HepG2 (cell line): ENCODE data around the gene PHF23. TPM values are rescaled to one million over a fixed set of nuclear protein-coding genes. Genes with fewer than 3 reads are reported as not detected.

Experiments used
- AKAP8 ChIP-seq: sonication (generic); formaldehyde crosslinking; IDR thresholded peaks from 2 replicates; pipeline ENCODE4 v1.5.1; 2020; ENCODE audit warnings: mild to moderate bottlenecking, missing genetic modification reagents
- BRD4 ChIP-seq: sonication (generic); formaldehyde crosslinking; IDR thresholded peaks from 2 replicates; pipeline ENCODE4 v1.4.0; 2020; ENCODE audit warnings: missing genetic modification reagents
- GABPA ChIP-seq, 2 experiments: IDR thresholded peaks; 2 replicates each; pipeline ENCODE4 v1.6.1; 2011 to 2016; ENCODE audit warnings: low read depth in 2 of 2, low read length in 1 of 2, missing biosample characterization in 1 of 2, missing genetic modification characterization in 1 of 2
- GPN1 ChIP-seq: sonication (generic); formaldehyde crosslinking; IDR thresholded peaks from 2 replicates; pipeline ENCODE4 v1.5.1; 2020; ENCODE audit warnings: missing genetic modification reagents, borderline replicate concordance
- KDM3A ChIP-seq: IDR thresholded peaks from 2 replicates; pipeline ENCODE4 v1.6.1; 2018; ENCODE audit warnings: low read depth, missing compliant biosample characterization
- MNT ChIP-seq: fragments of 450-650 bp; IDR thresholded peaks from 2 replicates; pipeline ENCODE4 v1.6.1; 2016
- ZBTB40 ChIP-seq, 2 experiments: fragments of 450-650 bp in 1 of 2; sonication (generic) in 1 of 2; formaldehyde crosslinking in 1 of 2; IDR thresholded peaks; 2 replicates each; pipeline versions ENCODE4 v1.6.1 to v1.8.0; 2016 to 2022; ENCODE audit warnings: antibody characterized with exemption in 1 of 2, mild to moderate bottlenecking in 1 of 2, missing genetic modification reagents in 1 of 2
- ZNF513 ChIP-seq: sonication (generic); formaldehyde crosslinking; conservative IDR thresholded peaks from 2 replicates; pipeline ENCODE4 v1.5.0; 2020; ENCODE audit warnings: missing genetic modification reagents
- ZNF670 ChIP-seq: sonication (generic); formaldehyde crosslinking; IDR thresholded peaks from 2 replicates; pipeline ENCODE4 v1.8.0; 2022; ENCODE audit warnings: mild to moderate bottlenecking, missing genetic modification reagents, borderline replicate concordance
- ZNF724P ChIP-seq: sonication (generic); formaldehyde crosslinking; IDR thresholded peaks from 2 replicates; pipeline ENCODE4 v1.8.0; 2022; ENCODE audit warnings: missing genetic modification reagents, borderline replicate concordance
- ZSCAN12 ChIP-seq: sonication (generic); formaldehyde crosslinking; IDR thresholded peaks from 2 replicates; pipeline ENCODE4 v1.9.0; 2021; ENCODE audit warnings: mild to moderate bottlenecking, missing genetic modification reagents
- polyA plus RNA-seq, 8 experiments: library from polyadenylated mRNA; depleted of rRNA in 3 of 8; stranded (reverse) in 7 of 8; unstranded in 1 of 8; fragments of >200 nt; fragmentation: Illumina TruSeq in 4 of 8; extraction: Trizol in 4 of 8; gene quantifications; 2 replicates each; pipeline versions ENCODE4 v1.2.1 to v1.2.3, GENCODE V29; 2011 to 2016; ENCODE audit warnings: low read depth in 4 of 8, missing spikeins in 1 of 8, mixed read lengths in 1 of 8; ENCODE audit not compliant: insufficient read depth in 1 of 8
- total RNA-seq, 5 experiments: library from RNA; depleted of rRNA; stranded (reverse); fragments of >200 nt; fragmentation: Illumina TruSeq; extraction: Trizol; gene quantifications; 2 replicates each; pipeline ENCODE4 v1.2.3, GENCODE V29; 2016; ENCODE audit warnings: low read depth in 1 of 5
- TF ChIP-seq, protein P1 (sequence below): sonication (generic); formaldehyde crosslinking; IDR thresholded peaks from 2 replicates; pipeline ENCODE4 v1.5.1; 2020; ENCODE audit warnings: mild to moderate bottlenecking, missing genetic modification reagents

The PHF23 gene
- total and polyA plus RNA-seq, 2 of the 13 experiments (the other 11 are each of a cell fraction or from before 2014, with no cell fraction given): 27.6 to 33.2 TPM

GRCh38 chr17:7219812-7220592 is 19.3 kb downstream of the PHF23 start, which contains the start of the genes ACADVL and DLG4 (continued):
- TF ChIP-seq, protein P1, sequence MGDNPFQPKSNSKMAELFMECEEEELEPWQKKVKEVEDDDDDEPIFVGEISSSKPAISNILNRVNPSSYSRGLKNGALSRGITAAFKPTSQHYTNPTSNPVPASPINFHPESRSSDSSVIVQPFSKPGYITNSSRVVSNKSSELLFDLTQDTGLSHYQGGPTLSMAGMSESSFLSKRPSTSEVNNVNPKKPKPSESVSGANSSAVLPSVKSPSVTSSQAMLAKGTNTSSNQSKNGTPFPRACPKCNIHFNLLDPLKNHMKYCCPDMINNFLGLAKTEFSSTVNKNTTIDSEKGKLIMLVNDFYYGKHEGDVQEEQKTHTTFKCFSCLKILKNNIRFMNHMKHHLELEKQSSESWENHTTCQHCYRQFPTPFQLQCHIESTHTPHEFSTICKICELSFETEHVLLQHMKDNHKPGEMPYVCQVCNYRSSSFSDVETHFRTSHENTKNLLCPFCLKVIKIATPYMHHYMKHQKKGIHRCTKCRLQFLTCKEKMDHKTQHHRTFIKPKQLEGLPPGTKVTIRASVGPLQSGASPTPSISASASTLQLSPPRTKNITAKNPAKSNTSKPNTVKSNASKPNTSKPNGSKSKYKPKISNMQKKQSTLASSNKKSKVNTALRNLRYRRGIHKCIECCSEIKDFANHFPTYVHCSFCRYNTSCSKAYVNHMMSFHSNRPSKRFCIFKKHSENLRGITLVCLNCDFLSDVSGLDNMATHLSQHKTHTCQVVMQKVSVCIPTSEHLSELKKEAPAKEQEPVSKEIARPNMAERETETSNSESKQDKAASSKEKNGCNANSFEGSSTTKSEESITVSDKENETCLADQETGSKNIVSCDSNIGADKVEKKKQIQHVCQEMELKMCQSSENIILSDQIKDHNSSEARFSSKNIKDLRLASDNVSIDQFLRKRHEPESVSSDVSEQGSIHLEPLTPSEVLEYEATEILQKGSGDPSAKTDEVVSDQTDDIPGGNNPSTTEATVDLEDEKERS (CRISPR knock-in tag): peak; percentile 81; the same call in 1 of the 2 replicates
- no peak for TF ChIP-seq ZSCAN12 (CRISPR knock-in tag)
- TF ChIP-seq GPN1 (CRISPR knock-in tag): no peak
- TF ChIP-seq ZBTB40 (IDR thresholded peaks at IDR 0.05): no peak
- peak; percentile 67; the same call in 1 of the 2 replicates for TF ChIP-seq ZBTB40 (CRISPR knock-in tag; IDR thresholded peaks at IDR 0.05)
- TF ChIP-seq GABPA (IDR thresholded peaks at IDR 0.05; ENCODE audit: low read depth, low read length): peak; percentile 25; the same call in 1 of the 2 replicates
- TF ChIP-seq GABPA (CRISPR knock-in tag; IDR thresholded peaks at IDR 0.05; ENCODE audit: low read depth): peak; percentile 79
- TF ChIP-seq ZNF724P (CRISPR knock-in tag): no peak
- TF ChIP-seq KDM3A (CRISPR knock-in tag): 0 out of 2 replicates have a peak, but pooled peaks have one; percentile 45
- no peak for TF ChIP-seq MNT
- no peak for TF ChIP-seq ZNF670 (CRISPR knock-in tag)
- TF ChIP-seq ZNF513: no peak
- TF ChIP-seq BRD4 (CRISPR knock-in tag): no peak
- TF ChIP-seq AKAP8 (CRISPR knock-in tag): peak; percentile 53; the same call in 1 of the 2 replicates
